OCI-LY1 (cell line): ENCODE measurements around the gene OS9.
A peak's percentile ranks its signal among the peaks of the same experiment; 100 is the strongest.
"Not testable (repeated sequence)": the region's sequence is repeated elsewhere in the genome, so short reads cannot be mapped to it uniquely, and the experiment has no call there.

ENCODE experiments used
- H2AFZ ChIP-seq: fragments of 200-600 bp; sonication (generic), shearing (Covaris generic); 2 replicates; pipeline ENCODE4 v1.6.0; 2014; ENCODE audit warnings: antibody characterized with exemption, mild to moderate bottlenecking, low read length
- H3F3A ChIP-seq: fragments of 200-600 bp; sonication (generic), shearing (Covaris generic); 2 replicates; pipeline ENCODE4 v1.6.0; 2014; ENCODE audit warnings: mild to moderate bottlenecking, antibody characterized with exemption, low read length, moderate library complexity; ENCODE audit not compliant: insufficient read depth
- H3K27ac ChIP-seq: fragments of 200-600 bp; sonication (generic); 2 replicates; pipeline ENCODE4 v1.5.1; 2014; ENCODE audit warnings: low read length, mixed run types, mild to moderate bottlenecking, low read depth; ENCODE audit not compliant: poor library complexity, severe bottlenecking
- H3K27me3 ChIP-seq: fragments of 200-600 bp; sonication (generic); 2 replicates; pipeline ENCODE4 v1.6.0; 2014; ENCODE audit warnings: antibody characterized with exemption, mild to moderate bottlenecking, low read length, moderate library complexity; ENCODE audit not compliant: insufficient read depth
- H3K36me3 ChIP-seq: fragments of 200-600 bp; sonication (generic); 2 replicates; pipeline ENCODE4 v1.6.1; 2014; ENCODE audit warnings: mild to moderate bottlenecking, antibody characterized with exemption, low read length, moderate library complexity, mixed read lengths; ENCODE audit not compliant: insufficient read depth
- H3K4me1 ChIP-seq: fragments of 200-600 bp; sonication (generic); 2 replicates; pipeline ENCODE4 v1.5.1; 2014; ENCODE audit warnings: mild to moderate bottlenecking, low read length, moderate library complexity; ENCODE audit not compliant: insufficient read depth, severe bottlenecking
- H3K4me2 ChIP-seq: fragments of 200-600 bp; sonication (generic), shearing (Covaris generic); 2 replicates; pipeline ENCODE4 v1.6.1; 2014; ENCODE audit warnings: low read length
- H3K4me3 ChIP-seq: fragments of 200-600 bp; sonication (generic); 2 replicates; pipeline ENCODE4 v1.5.1; 2014; ENCODE audit warnings: low read length, low read depth, mild to moderate bottlenecking, mixed read lengths; ENCODE audit not compliant: poor library complexity, severe bottlenecking
- H3K79me2 ChIP-seq: fragments of 200-600 bp; shearing (Covaris generic); 2 replicates; pipeline ENCODE4 v1.6.1; 2016; ENCODE audit warnings: mixed run types, low read length, mixed read lengths; ENCODE audit not compliant: insufficient read depth
- H3K9ac ChIP-seq: fragments of 200-600 bp; sonication (generic), shearing (Covaris generic); 2 replicates; pipeline ENCODE4 v1.6.1; 2014; ENCODE audit warnings: mild to moderate bottlenecking, low read length, mixed read lengths
- H3K9me2 ChIP-seq: fragments of 200-600 bp; sonication (generic), shearing (Covaris generic); 2 replicates; pipeline ENCODE4 v1.6.1; 2014; ENCODE audit warnings: low read depth, mild to moderate bottlenecking, low read length, mixed read lengths
- H3K9me3 ChIP-seq: fragments of 200-600 bp; shearing (Covaris generic); 2 replicates; pipeline ENCODE4 v1.6.1; 2014; ENCODE audit warnings: low read length, mixed read lengths
- H4K20me1 ChIP-seq: fragments of 200-600 bp; sonication (generic), shearing (Covaris generic); 2 replicates; pipeline ENCODE4 v1.6.0; 2016; ENCODE audit warnings: mild to moderate bottlenecking, low read length; ENCODE audit not compliant: insufficient read depth
- EZH2 ChIP-seq: fragments of 200-600 bp; sonication (generic), shearing (Covaris generic); IDR thresholded peaks from 2 replicates; pipeline ENCODE4 v1.8.0; 2017; ENCODE audit warnings: borderline replicate concordance, mixed run types, mild to moderate bottlenecking, antibody characterized with exemption, low read length, moderate library complexity, mixed read lengths
- TF ChIP-seq, protein P1 (sequence below): fragments of 200-600 bp; sonication (generic), shearing (Covaris generic); IDR thresholded peaks from 2 replicates; pipeline ENCODE4 v1.5.1; 2017; ENCODE audit warnings: mild to moderate bottlenecking, antibody characterized with exemption, low read length, moderate library complexity, mixed read lengths

The OS9 gene, protein sequence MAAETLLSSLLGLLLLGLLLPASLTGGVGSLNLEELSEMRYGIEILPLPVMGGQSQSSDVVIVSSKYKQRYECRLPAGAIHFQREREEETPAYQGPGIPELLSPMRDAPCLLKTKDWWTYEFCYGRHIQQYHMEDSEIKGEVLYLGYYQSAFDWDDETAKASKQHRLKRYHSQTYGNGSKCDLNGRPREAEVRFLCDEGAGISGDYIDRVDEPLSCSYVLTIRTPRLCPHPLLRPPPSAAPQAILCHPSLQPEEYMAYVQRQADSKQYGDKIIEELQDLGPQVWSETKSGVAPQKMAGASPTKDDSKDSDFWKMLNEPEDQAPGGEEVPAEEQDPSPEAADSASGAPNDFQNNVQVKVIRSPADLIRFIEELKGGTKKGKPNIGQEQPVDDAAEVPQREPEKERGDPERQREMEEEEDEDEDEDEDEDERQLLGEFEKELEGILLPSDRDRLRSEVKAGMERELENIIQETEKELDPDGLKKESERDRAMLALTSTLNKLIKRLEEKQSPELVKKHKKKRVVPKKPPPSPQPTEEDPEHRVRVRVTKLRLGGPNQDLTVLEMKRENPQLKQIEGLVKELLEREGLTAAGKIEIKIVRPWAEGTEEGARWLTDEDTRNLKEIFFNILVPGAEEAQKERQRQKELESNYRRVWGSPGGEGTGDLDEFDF

DNA sequence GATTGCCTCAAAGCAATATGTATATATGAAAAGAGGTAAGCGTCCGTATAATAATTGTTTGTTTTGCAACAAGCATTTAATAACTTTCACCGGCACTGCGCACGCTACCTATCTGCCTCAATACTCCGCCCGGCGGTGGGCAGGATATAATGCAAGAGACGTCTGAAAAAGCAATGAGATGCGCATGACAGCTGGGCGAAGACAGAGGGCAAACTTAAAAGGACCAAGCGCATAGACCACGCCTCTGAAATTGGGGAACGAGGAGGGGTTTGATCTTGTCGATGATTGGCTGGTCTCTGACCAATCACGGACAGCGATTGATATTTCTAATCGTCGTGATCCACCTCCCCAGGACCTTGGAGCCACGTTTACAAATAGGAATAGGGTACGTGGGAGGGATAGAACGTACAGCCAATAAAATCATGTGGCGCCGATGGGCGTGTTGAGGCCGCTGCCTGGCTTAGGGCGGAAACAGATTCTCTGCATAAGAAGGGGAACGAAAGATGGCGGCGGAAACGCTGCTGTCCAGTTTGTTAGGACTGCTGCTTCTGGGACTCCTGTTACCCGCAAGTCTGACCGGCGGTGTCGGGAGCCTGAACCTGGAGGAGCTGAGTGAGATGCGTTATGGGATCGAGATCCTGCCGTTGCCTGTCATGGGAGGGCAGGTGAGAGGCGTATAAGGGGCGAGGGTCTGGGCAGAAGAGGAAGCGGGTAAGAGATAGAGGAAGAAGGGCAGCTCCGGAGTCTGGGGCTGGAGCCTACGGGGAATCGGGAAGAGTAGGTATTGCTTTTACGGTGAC is at the start of gene OS9:
Gene OS9, plus strand, starts transcription at position 474 of the 800 bp plus-strand sequence. Its CDS starts 30 bp downstream, at position 504.
- Histone ChIP-seq H4K20me1 (no peaks in the 10 kb centered on the region), H3K36me3 (peaks cover 34% of the 10 kb centered on the region), H2AFZ (peak within 1 kb of the TSS; percentile 97), H3K79me2 (0 out of 2 replicates have a peak, but pooled peaks cover 7% of the 10 kb centered on the region), H3K4me3 (peak within 1 kb of the TSS; percentile 89), H3K9ac (peak within 1 kb of the TSS; percentile 88), H3K9me2 (no peaks in the 10 kb centered on the region), H3K4me1 (peaks cover 16% of the 10 kb centered on the region), H3F3A (no peaks in the 10 kb centered on the region), H3K27me3 (no peaks in the 10 kb centered on the region), H3K9me3 (peaks cover 3% of the 10 kb centered on the region; the same call in 1 of the 2 replicates), H3K4me2 (peak within 1 kb of the TSS; percentile 99), H3K27ac (peak within 1 kb of the TSS; percentile 42)
- TF ChIP-seq EZH2 = no peak
- TF ChIP-seq, protein P1, sequence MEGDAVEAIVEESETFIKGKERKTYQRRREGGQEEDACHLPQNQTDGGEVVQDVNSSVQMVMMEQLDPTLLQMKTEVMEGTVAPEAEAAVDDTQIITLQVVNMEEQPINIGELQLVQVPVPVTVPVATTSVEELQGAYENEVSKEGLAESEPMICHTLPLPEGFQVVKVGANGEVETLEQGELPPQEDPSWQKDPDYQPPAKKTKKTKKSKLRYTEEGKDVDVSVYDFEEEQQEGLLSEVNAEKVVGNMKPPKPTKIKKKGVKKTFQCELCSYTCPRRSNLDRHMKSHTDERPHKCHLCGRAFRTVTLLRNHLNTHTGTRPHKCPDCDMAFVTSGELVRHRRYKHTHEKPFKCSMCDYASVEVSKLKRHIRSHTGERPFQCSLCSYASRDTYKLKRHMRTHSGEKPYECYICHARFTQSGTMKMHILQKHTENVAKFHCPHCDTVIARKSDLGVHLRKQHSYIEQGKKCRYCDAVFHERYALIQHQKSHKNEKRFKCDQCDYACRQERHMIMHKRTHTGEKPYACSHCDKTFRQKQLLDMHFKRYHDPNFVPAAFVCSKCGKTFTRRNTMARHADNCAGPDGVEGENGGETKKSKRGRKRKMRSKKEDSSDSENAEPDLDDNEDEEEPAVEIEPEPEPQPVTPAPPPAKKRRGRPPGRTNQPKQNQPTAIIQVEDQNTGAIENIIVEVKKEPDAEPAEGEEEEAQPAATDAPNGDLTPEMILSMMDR = peak; percentile 86

GRCh38 chr12:57645990-57646658 is 47.8 kb upstream of the OS9 start:
- H3F3A ChIP-seq, H3K9me2 ChIP-seq, H3K9me3 ChIP-seq: not testable (repeated sequence)

GRCh38 chr12:57646659-57647049 is 47.3 kb upstream of the OS9 start:
- not testable (repeated sequence) for H3K9me3 ChIP-seq, H3K9ac ChIP-seq, H3K27me3 ChIP-seq, H4K20me1 ChIP-seq, H3K4me1 ChIP-seq, H3K36me3 ChIP-seq, H2AFZ ChIP-seq, H3K9me2 ChIP-seq, H3K4me2 ChIP-seq, H3K27ac ChIP-seq, H3K79me2 ChIP-seq, H3F3A ChIP-seq, H3K4me3 ChIP-seq

More at GRCh38 chr12:57645990-57646658, 47.8 kb upstream of the OS9 start:
- H3K36me3 ChIP-seq, H3K4me3 ChIP-seq, H3K4me1 ChIP-seq, H3K9ac ChIP-seq, H3K4me2 ChIP-seq, H4K20me1 ChIP-seq, H2AFZ ChIP-seq, H3K79me2 ChIP-seq, H3K27ac ChIP-seq, H3K27me3 ChIP-seq: not testable (repeated sequence)
